ENCODE measurements around the gene OR2AT4. TPM values are rescaled to one million over a fixed set of nuclear protein-coding genes. Genes with fewer than 3 reads are reported as not detected.

Gene OR2AT4
- total and polyA plus RNA-seq, 2 of the 8 experiments (the other 6 are each of a cell fraction or from before 2014, with no cell fraction given): not detected

GRCh38 chr11:75068993-75069392, 27.7 kb downstream of the OR2AT4 start (continued):
- TF ChIP-seq CHD7 (IDR thresholded peaks at IDR 0.05; ENCODE audit: insufficient replicate concordance, low read length): no peak
